Measurements from ENCODE around the gene ABTB1.
A peak's percentile ranks its signal among the peaks of the same experiment; 100 is the strongest.

ABTB1 gene

DNA sequence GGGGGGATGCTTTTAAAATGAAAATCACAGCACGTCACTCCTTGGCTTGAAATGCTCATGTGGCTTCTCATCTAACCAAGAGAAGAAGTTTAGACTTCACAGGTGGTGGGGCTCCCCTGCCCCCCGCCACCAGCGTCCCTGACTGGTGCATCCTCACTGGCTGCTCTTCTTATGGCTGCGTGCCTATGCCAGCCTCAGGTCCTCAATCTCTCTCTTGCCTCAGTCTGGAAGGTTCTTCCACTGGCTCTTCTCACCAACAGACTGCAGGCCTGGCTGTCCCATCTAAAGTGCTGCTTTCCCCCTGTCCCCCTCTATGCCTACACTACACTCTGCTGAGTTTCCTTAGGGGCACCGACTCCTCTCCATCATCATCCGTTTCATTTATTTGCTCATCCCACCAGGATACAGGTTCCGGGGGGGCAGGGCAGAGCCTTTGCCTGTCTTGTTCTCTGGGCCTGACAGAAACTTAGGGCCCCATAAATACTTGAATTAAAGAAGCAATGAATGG, 20.6 kb downstream of the ABTB1 start:
- H3K27me3 ChIP-seq (ENCODE audit: low read depth, low read length) = no peaks in the 10 kb centered on the region
- peaks cover 60% of the 10 kb centered on the region for H3K36me3 ChIP-seq (replicated peaks; ENCODE audit: low read depth, low read length)
- H3K27ac ChIP-seq (ENCODE audit: low read length) = no peak overlapping the region
- no peaks in the 10 kb centered on the region for H3K9me3 ChIP-seq (ENCODE audit: insufficient read depth, low read length)
- H3K9ac ChIP-seq (ENCODE audit: low read length) = no peak overlapping the region
- no peak overlapping the region for H3K4me2 ChIP-seq (ENCODE audit: low read length)
- peaks cover 10% of the 10 kb centered on the region; the same call in 1 of the 2 replicates for H3K79me2 ChIP-seq (ENCODE audit: low read length)
- no peak for TF ChIP-seq EZH2phosphoT487 (IDR thresholded peaks at IDR 0.05; ENCODE audit: low read depth)
- TF ChIP-seq, protein P1, sequence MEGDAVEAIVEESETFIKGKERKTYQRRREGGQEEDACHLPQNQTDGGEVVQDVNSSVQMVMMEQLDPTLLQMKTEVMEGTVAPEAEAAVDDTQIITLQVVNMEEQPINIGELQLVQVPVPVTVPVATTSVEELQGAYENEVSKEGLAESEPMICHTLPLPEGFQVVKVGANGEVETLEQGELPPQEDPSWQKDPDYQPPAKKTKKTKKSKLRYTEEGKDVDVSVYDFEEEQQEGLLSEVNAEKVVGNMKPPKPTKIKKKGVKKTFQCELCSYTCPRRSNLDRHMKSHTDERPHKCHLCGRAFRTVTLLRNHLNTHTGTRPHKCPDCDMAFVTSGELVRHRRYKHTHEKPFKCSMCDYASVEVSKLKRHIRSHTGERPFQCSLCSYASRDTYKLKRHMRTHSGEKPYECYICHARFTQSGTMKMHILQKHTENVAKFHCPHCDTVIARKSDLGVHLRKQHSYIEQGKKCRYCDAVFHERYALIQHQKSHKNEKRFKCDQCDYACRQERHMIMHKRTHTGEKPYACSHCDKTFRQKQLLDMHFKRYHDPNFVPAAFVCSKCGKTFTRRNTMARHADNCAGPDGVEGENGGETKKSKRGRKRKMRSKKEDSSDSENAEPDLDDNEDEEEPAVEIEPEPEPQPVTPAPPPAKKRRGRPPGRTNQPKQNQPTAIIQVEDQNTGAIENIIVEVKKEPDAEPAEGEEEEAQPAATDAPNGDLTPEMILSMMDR (IDR thresholded peaks at IDR 0.05; ENCODE audit: low read depth, low read length) = no peak
- H3K4me1 ChIP-seq (ENCODE audit: low read length) = peaks cover 21% of the 10 kb centered on the region
- no peak overlapping the region for H3K4me3 ChIP-seq (ENCODE audit: low read length)
- H4K20me1 ChIP-seq (ENCODE audit: insufficient read depth, low read length) = no peaks in the 10 kb centered on the region
- H2AFZ ChIP-seq (ENCODE audit: low read depth, low read length) = no peak overlapping the region

DNA sequence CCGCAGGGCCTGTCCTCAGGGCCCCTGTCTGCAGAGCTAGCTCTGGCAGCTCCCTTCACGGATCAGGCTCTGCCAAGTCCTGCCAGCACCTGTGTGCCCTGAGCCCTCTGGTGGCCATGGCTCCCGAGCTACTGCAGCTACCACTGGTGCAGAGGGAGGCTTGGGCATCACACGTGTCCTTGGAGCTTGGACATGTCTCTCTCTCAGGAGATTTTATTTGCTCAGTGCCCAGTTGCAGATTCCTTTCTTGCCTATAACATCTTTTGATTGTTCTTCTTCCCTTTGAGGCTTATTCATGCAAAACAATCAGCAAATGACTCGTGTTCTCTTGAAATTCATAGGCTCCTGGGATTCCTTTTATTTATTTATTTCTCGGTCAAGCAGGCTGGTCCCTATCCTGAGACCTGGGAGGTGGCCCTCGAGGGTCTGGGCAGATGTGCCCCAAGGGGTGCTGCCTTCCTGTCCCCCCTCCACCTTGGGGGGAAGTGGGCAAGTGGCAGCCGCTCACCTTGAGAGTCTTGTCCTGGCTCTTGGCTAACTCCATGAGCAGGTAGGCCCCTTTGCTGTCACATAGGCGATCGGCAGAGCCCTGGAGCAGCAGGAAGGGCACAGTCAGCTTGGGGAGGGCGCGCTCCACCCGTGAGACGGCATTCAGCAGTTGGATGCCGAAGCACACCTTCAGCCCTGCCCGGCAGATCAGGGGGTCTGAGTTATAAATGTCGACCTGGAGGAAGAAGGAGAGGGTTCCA, 21.9 kb downstream of the ABTB1 start:
- H3K27me3 ChIP-seq (ENCODE audit: low read depth, low read length) = no peaks in the 10 kb centered on the region
- H3K4me3 ChIP-seq (ENCODE audit: low read length) = no peak overlapping the region
- peaks cover 10% of the 10 kb centered on the region; the same call in 1 of the 2 replicates for H3K79me2 ChIP-seq (ENCODE audit: low read length)
- H3K4me2 ChIP-seq (ENCODE audit: low read length) = no peak overlapping the region
- H4K20me1 ChIP-seq (ENCODE audit: insufficient read depth, low read length) = no peaks in the 10 kb centered on the region
- H2AFZ ChIP-seq (ENCODE audit: low read depth, low read length) = no peak overlapping the region
- H3K9ac ChIP-seq (ENCODE audit: low read length) = no peak overlapping the region
- peaks cover 58% of the 10 kb centered on the region for H3K36me3 ChIP-seq (replicated peaks; ENCODE audit: low read depth, low read length)
- no peak overlapping the region for H3K27ac ChIP-seq (ENCODE audit: low read length)
- H3K4me1 ChIP-seq (ENCODE audit: low read length) = peaks cover 25% of the 10 kb centered on the region
- TF ChIP-seq EZH2phosphoT487 (IDR thresholded peaks at IDR 0.05; ENCODE audit: low read depth) = no peak
- TF ChIP-seq, protein P1 (IDR thresholded peaks at IDR 0.05; ENCODE audit: low read depth, low read length) = peak; percentile 33
- no peaks in the 10 kb centered on the region for H3K9me3 ChIP-seq (ENCODE audit: insufficient read depth, low read length)

DNA sequence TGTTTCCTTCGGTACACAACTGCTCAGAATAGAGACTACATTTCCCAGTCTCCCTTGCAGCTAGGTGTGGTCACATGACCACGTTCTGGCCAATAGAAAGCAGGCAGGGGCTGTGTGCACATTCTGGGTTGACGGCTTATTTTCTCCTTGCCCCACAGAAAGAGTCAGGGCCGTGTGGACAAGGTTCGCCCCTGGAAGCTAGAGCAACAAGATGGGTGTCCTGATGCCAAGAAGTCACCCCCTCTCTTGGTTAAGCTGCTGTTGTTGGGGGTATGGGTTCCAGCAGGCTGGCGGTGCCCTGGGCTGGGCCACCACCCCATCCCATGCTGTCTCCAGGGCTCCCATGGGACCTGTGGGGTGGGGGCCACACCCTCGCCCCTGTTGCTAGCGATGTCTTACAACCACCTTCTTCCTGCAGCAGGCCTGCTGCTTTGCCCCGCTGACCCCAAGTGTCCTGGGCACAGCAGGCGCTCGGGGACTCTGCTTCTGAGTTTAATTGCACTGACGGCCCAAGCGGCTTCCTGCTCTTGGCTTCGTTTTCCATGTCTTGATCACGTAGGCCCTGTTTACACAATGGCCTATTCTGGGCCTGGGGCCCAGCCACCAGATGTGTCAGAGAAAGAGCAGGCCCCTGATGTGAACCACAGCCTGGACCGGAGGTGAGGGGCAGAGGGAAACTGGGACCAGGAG, 24.9 kb downstream of the ABTB1 start:
- H2AFZ ChIP-seq (ENCODE audit: low read depth, low read length) = no peak overlapping the region
- H3K79me2 ChIP-seq (ENCODE audit: low read length) = peaks cover 10% of the 10 kb centered on the region
- no peaks in the 10 kb centered on the region for H3K9me3 ChIP-seq (ENCODE audit: insufficient read depth, low read length)
- no peak overlapping the region; the same call in 1 of the 2 replicates for H3K4me3 ChIP-seq (ENCODE audit: low read length)
- TF ChIP-seq, protein P1 (IDR thresholded peaks at IDR 0.05; ENCODE audit: low read depth, low read length) = no peak
- no peak for TF ChIP-seq EZH2phosphoT487 (IDR thresholded peaks at IDR 0.05; ENCODE audit: low read depth)
- peaks cover 25% of the 10 kb centered on the region for H3K4me1 ChIP-seq (ENCODE audit: low read length)
- peaks cover 51% of the 10 kb centered on the region for H3K36me3 ChIP-seq (replicated peaks; ENCODE audit: low read depth, low read length)
- peak overlapping the region; percentile 48 for H3K4me2 ChIP-seq (ENCODE audit: low read length)
- peak overlapping the region; percentile 50 for H3K27ac ChIP-seq (ENCODE audit: low read length)
- no peaks in the 10 kb centered on the region for H4K20me1 ChIP-seq (ENCODE audit: insufficient read depth, low read length)
- no peak overlapping the region for H3K9ac ChIP-seq (ENCODE audit: low read length)
- H3K27me3 ChIP-seq (ENCODE audit: low read depth, low read length) = no peaks in the 10 kb centered on the region

DNA sequence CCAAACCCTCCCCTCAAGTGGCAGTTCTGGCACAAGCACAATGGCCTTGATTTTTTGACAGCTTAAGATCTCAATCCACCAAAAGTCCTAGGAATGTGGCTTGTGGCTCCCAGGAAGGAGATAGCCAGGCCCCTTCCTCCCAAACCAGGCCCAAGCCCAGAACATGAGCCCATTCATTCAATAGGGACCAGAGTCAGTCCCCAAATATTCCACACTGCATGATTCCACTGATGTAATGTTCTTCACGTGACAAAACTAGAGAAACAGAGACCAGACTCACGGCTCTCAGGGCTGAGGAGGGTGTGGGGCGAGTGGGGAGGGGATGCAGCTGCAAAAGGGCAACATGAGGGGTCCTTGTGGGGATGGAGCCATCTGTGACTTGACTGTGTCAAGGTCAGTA, 25.5 kb downstream of the ABTB1 start:
- TF ChIP-seq, protein P1 (IDR thresholded peaks at IDR 0.05; ENCODE audit: low read depth, low read length) = no peak
- TF ChIP-seq EZH2phosphoT487 (IDR thresholded peaks at IDR 0.05; ENCODE audit: low read depth) = no peak
- H3K27me3 ChIP-seq (ENCODE audit: low read depth, low read length) = no peaks in the 10 kb centered on the region
- no peak overlapping the region for H3K27ac ChIP-seq (ENCODE audit: low read length)
- H3K4me1 ChIP-seq (ENCODE audit: low read length) = peaks cover 25% of the 10 kb centered on the region
- no peak overlapping the region for H3K4me3 ChIP-seq (ENCODE audit: low read length)
- H2AFZ ChIP-seq (ENCODE audit: low read depth, low read length) = no peak overlapping the region
- H3K9ac ChIP-seq (ENCODE audit: low read length) = no peak overlapping the region
- peaks cover 50% of the 10 kb centered on the region for H3K36me3 ChIP-seq (replicated peaks; ENCODE audit: low read depth, low read length)
- H4K20me1 ChIP-seq (ENCODE audit: insufficient read depth, low read length) = no peaks in the 10 kb centered on the region
- no peak overlapping the region for H3K4me2 ChIP-seq (ENCODE audit: low read length)
- H3K79me2 ChIP-seq (ENCODE audit: low read length) = peaks cover 14% of the 10 kb centered on the region
- no peaks in the 10 kb centered on the region for H3K9me3 ChIP-seq (ENCODE audit: insufficient read depth, low read length)

Measured in OCI-LY3 (cell line).